ENCODE measurements around the gene ADAMTSL1. TPM values are rescaled to one million over a fixed set of nuclear protein-coding genes. Genes with fewer than 3 reads are reported as not detected.

ADAMTSL1 gene
- total RNA-seq, 1 donor from 2014 or later = 12.3 TPM

- Histone ChIP-seq H3K27ac (no peak overlapping the region), H3K4me1 (peaks cover 0 to 3% of the 10 kb centered on the region in 2 donors), H3K27me3 (no peaks in the 10 kb centered on the region), H3K4me3 (no peak overlapping the region), H3K9me3 (no peaks in the 10 kb centered on the region), H3K36me3 (peaks cover 8 to 10% of the 10 kb centered on the region in 2 donors)
- TF ChIP-seq, protein P1, sequence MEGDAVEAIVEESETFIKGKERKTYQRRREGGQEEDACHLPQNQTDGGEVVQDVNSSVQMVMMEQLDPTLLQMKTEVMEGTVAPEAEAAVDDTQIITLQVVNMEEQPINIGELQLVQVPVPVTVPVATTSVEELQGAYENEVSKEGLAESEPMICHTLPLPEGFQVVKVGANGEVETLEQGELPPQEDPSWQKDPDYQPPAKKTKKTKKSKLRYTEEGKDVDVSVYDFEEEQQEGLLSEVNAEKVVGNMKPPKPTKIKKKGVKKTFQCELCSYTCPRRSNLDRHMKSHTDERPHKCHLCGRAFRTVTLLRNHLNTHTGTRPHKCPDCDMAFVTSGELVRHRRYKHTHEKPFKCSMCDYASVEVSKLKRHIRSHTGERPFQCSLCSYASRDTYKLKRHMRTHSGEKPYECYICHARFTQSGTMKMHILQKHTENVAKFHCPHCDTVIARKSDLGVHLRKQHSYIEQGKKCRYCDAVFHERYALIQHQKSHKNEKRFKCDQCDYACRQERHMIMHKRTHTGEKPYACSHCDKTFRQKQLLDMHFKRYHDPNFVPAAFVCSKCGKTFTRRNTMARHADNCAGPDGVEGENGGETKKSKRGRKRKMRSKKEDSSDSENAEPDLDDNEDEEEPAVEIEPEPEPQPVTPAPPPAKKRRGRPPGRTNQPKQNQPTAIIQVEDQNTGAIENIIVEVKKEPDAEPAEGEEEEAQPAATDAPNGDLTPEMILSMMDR (IDR thresholded peaks at IDR 0.05) = no peak
- intact Hi-C loops (cut with DNase I) = no loop called here
- DNase-seq (ENCODE audit: low spot score in 2 of 2) = no peak
These were observed 346.7 kb downstream of the ADAMTSL1 start for GRCh38 chr9:18820566-18821095.

DNA sequence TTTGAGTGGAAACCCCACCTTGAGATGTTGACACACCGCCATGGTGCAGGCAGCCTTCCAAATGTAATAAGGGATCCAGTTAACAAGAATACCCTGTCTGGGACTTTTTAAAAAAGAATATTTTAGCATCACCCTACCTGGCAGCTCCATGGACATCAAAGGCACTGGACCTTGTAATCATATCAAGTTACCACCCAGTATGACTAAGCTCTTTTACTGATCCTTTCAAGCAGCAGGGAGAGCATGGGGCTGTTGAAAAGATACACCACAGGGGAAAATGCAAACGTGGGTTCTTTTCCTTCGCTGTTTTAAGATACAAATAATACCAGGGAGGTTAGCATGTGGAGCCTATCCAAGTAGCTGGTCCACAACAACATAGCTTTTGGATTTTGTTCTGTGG, 347.8 kb downstream of the ADAMTSL1 start:
- TF ChIP-seq, protein P1 (IDR thresholded peaks at IDR 0.05) = no peak
- H3K9me3 ChIP-seq = no peaks in the 10 kb centered on the region
- DNase-seq (ENCODE audit: low spot score in 2 of 2) = no peak
- no peaks in the 10 kb centered on the region for H3K27me3 ChIP-seq
- H3K36me3 ChIP-seq = peaks cover 10 to 13% of the 10 kb centered on the region in 2 donors
- peaks cover 0 to 3% of the 10 kb centered on the region in 2 donors for H3K4me1 ChIP-seq
- no peak overlapping the region for H3K4me3 ChIP-seq
- no peak overlapping the region for H3K27ac ChIP-seq
- intact Hi-C loops (cut with DNase I) = no loop called here

GRCh38 chr9:18822850-18823249, 348.9 kb downstream of the ADAMTSL1 start:
- Histone ChIP-seq H3K36me3 (peaks cover under 1 to 13% of the 10 kb centered on the region in 2 donors), H3K4me3 (no peak overlapping the region), H3K27ac (no peak overlapping the region), H3K9me3 (no peaks in the 10 kb centered on the region), H3K27me3 (no peaks in the 10 kb centered on the region), H3K4me1 (peaks cover 0 to 3% of the 10 kb centered on the region in 2 donors)
- intact Hi-C loops (cut with DNase I) = no loop called here
- TF ChIP-seq, protein P1 (IDR thresholded peaks at IDR 0.05) = no peak
- no peak for DNase-seq (ENCODE audit: low spot score in 2 of 2)

- peaks cover 0 to 13% of the 10 kb centered on the region in 2 donors for H3K36me3 ChIP-seq
- H3K9me3 ChIP-seq = no peaks in the 10 kb centered on the region
- TF ChIP-seq, protein P1 (IDR thresholded peaks at IDR 0.05) = no peak
- H3K27ac ChIP-seq = no peak overlapping the region
- no peak overlapping the region for H3K4me3 ChIP-seq
- no peak for DNase-seq (ENCODE audit: low spot score in 2 of 2)
- peaks cover 0 to 3% of the 10 kb centered on the region in 2 donors for H3K4me1 ChIP-seq
- H3K27me3 ChIP-seq = no peaks in the 10 kb centered on the region
- intact Hi-C loops (cut with DNase I) = no loop called here
These were observed 350.2 kb downstream of the ADAMTSL1 start for GRCh38 chr9:18824095-18824666.

DNA sequence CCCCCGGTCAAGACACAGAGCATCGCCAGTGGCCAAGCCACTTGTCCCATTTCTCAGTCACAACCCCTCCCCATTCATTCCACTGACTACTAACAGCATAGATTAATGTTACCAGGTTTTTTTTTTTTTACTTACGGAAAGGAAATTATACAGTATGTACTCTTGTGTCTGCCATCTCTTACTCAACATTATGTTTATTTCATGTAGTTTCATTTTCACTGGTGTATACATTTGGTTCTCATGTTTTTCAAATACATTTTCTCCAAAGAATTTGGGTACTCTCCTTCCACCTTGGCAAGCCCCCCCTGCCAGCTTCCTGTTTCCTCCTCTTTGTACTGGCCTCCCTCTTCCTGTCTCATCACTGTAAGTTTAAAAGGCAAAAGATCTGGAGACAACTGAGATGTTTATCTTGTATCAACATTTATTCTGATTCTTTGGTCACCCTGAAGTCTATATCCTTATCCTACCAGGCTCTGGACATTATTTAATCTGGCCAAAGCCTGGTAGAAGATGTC, 351.8 kb downstream of the ADAMTSL1 start:
- intact Hi-C loops (cut with DNase I) = no loop called here

More for the DNA sequence above, 351.8 kb downstream of the ADAMTSL1 start:
- Histone ChIP-seq H3K4me1 (peaks cover 0 to 3% of the 10 kb centered on the region in 2 donors), H3K4me3 (no peak overlapping the region), H3K9me3 (no peaks in the 10 kb centered on the region), H3K36me3 (peaks cover 0 to 14% of the 10 kb centered on the region in 2 donors), H3K27ac (no peak overlapping the region), H3K27me3 (no peaks in the 10 kb centered on the region)
- TF ChIP-seq, protein P1 (IDR thresholded peaks at IDR 0.05) = no peak
- DNase-seq (ENCODE audit: low spot score in 2 of 2) = no peak
